ENCODE results near the gene SCN4B. TPM values are rescaled to one million over a fixed set of nuclear protein-coding genes. Genes with fewer than 3 reads are reported as not detected.

Gene SCN4B
- total RNA-seq, 2 donors from 2014 or later: 3.0 to 5.6 TPM

DNA sequence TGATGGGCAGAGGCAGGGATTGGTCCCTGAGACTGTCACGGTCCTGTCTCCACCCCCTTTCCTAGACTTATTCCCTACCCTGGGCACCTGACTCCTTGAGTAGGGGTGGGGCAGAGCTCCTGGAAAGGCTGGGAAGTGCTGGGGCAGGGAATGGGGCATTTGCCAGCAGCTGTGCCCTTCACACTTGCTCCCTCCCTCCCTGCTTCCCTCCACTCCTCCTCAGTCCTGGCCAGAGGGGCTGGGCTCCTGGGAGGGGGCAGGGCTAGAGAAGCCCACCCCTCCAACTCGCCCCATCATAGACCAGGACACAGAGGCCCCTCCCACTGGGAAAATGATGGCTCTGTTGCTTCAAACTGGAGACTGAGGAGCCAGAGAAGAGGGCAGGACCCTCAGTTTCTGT, 12.3 kb upstream of the SCN4B start:
- Histone ChIP-seq H3K4me1 (replicated peaks) (no peaks in the 10 kb centered on the region), H3K36me3 (no peaks in the 10 kb centered on the region), H3K9me3 (no peaks in the 10 kb centered on the region), H3K27ac (no peak overlapping the region), H3K27me3 (replicated peaks; ENCODE audit: insufficient read depth) (no peaks in the 10 kb centered on the region), H3K4me3 (no peak overlapping the region)
- intact Hi-C loops (cut with DNase I): no loop called here
- 75% methylated on average over 2 of the region's 2 CpGs for WGBS
- TF ChIP-seq, protein P1, sequence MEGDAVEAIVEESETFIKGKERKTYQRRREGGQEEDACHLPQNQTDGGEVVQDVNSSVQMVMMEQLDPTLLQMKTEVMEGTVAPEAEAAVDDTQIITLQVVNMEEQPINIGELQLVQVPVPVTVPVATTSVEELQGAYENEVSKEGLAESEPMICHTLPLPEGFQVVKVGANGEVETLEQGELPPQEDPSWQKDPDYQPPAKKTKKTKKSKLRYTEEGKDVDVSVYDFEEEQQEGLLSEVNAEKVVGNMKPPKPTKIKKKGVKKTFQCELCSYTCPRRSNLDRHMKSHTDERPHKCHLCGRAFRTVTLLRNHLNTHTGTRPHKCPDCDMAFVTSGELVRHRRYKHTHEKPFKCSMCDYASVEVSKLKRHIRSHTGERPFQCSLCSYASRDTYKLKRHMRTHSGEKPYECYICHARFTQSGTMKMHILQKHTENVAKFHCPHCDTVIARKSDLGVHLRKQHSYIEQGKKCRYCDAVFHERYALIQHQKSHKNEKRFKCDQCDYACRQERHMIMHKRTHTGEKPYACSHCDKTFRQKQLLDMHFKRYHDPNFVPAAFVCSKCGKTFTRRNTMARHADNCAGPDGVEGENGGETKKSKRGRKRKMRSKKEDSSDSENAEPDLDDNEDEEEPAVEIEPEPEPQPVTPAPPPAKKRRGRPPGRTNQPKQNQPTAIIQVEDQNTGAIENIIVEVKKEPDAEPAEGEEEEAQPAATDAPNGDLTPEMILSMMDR (IDR thresholded peaks at IDR 0.05): no peak
- TF ChIP-seq POLR2A (IDR thresholded peaks at IDR 0.05) (no peak), POLR2AphosphoS5 (IDR thresholded peaks at IDR 0.05) (no peak)
- DNase-seq (ENCODE audit: low spot score): no peak

DNA sequence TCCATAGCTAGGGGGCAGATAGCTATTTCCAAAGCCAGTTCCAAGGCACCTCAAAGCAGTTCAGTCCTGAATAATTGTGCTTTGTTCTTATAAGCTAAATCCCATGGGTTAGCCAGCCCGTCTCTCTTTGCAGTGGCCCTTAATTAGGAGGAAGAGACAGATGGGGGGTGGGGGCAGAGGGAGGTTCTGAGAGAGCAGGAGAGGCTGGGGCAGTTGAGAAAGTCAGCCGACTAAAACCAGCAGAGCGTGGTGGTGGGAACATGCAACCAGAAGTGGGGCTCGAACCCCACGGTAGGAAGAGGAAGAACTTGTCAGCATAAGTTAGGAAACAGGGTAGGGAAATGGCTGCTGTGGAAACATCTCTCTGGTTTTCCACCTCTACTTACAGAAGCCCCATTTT, 10.9 kb upstream of the SCN4B start:
- H3K27ac ChIP-seq: no peak overlapping the region
- H3K4me1 ChIP-seq (replicated peaks): no peaks in the 10 kb centered on the region
- no peak for DNase-seq (ENCODE audit: low spot score)
- no peak overlapping the region for H3K4me3 ChIP-seq
- no peaks in the 10 kb centered on the region for H3K27me3 ChIP-seq (replicated peaks; ENCODE audit: insufficient read depth)
- no peaks in the 10 kb centered on the region for H3K36me3 ChIP-seq
- TF ChIP-seq POLR2AphosphoS5 (IDR thresholded peaks at IDR 0.05) (no peak), POLR2A (IDR thresholded peaks at IDR 0.05) (no peak)
- TF ChIP-seq, protein P1 (IDR thresholded peaks at IDR 0.05): no peak
- 73% methylated on average over 5 of the region's 5 CpGs for WGBS
- intact Hi-C loops (cut with DNase I): no loop called here
- H3K9me3 ChIP-seq: no peaks in the 10 kb centered on the region

DNA sequence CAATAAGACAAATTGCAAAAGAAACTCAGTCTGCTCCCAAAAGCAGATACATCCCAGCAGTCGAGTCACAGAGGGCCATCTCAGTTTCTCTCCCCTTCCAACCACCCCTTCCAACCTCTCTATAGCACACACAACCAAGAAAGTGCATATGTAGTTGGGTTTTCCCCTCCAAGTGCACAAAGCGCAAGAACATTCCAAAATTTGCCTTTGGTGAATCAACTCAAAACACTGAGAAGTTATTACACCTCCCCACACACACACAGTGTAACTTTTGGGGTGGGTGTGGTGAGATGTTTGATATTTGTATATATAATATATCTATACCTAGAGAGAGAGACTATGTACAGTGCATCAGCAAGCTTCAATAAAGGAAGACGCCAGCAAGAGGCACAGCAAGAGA, 10.2 kb upstream of the SCN4B start:
- Histone ChIP-seq H3K4me3 (no peak overlapping the region), H3K4me1 (replicated peaks) (no peaks in the 10 kb centered on the region), H3K36me3 (no peaks in the 10 kb centered on the region), H3K9me3 (no peaks in the 10 kb centered on the region), H3K27me3 (replicated peaks; ENCODE audit: insufficient read depth) (no peaks in the 10 kb centered on the region), H3K27ac (no peak overlapping the region)
- TF ChIP-seq POLR2AphosphoS5 (IDR thresholded peaks at IDR 0.05) (no peak), POLR2A (IDR thresholded peaks at IDR 0.05) (no peak)
- TF ChIP-seq, protein P1 (IDR thresholded peaks at IDR 0.05): no peak
- 93% methylated on average over 3 of the region's 3 CpGs for WGBS
- intact Hi-C loops (cut with DNase I): no loop called here
- no peak for DNase-seq (ENCODE audit: low spot score)

DNA sequence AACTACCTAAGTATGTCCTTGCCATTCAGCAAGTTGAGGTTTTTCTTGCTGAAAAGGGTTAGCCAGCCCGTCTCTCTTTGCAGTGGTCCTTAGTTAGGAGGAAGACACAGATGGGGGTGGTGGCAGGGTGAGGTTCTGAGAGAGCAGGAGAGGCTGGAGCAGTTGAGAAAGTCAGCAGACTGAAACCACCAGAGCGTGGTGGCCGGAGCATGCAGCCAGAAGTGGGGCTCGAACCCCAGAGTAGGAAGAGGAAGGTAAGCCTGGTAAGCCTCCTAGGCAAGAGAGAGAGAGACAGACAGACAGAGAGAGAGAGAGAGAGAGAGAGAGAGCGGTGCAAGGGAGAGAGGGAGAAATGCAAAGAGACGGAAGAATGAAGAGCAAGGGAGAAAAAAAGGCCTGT, 9.2 kb upstream of the SCN4B start:
- DNase-seq (ENCODE audit: low spot score): no peak
- 70% methylated on average over 6 of the region's 6 CpGs for WGBS
- TF ChIP-seq POLR2AphosphoS5 (IDR thresholded peaks at IDR 0.05) (no peak), POLR2A (IDR thresholded peaks at IDR 0.05) (no peak)
- TF ChIP-seq, protein P1 (IDR thresholded peaks at IDR 0.05): no peak
- no peak overlapping the region for H3K4me3 ChIP-seq
- H3K27me3 ChIP-seq (replicated peaks; ENCODE audit: insufficient read depth): no peaks in the 10 kb centered on the region
- intact Hi-C loops (cut with DNase I): no loop called here
- H3K4me1 ChIP-seq (replicated peaks): no peaks in the 10 kb centered on the region
- H3K9me3 ChIP-seq: no peaks in the 10 kb centered on the region
- no peak overlapping the region for H3K27ac ChIP-seq
- H3K36me3 ChIP-seq: no peaks in the 10 kb centered on the region

DNA sequence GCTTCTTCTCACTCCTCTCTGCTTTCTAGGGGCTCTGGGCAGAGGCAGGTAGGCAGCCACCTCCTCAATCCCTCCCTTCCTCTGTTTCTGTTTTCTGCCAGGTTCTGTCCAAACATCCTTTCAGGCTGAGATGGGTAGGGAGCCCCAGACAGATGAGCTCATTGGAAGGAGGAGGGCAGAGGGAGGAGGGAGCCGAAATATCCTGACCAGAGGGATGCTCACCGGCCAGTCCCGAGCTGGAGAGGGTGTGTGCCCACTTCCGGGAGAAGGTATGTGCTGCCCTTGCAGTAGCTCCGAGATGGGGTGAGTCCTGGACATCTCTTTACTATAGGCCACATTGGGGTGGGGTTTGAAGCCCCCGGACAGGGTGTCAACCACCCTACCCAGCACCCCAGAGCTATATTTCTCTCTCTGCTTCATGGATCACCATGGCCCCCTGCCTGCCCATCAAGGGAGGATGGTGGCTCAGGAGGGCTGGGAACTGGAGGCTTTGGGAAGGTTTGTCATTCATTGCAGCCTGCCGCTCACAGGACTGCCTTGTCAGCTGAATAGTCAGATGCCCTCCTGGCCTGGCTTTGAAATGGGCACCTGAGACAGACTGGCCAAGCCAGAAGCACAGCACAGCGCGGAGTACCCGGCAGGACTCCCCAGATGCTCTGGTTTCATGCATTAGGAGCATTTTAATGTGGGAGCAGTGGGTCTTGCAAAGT, 4.7 kb upstream of the SCN4B start:
- Histone ChIP-seq H3K36me3 (no peaks in the 10 kb centered on the region), H3K27me3 (replicated peaks; ENCODE audit: insufficient read depth) (no peaks in the 10 kb centered on the region), H3K4me1 (replicated peaks) (peaks cover 3% of the 10 kb centered on the region), H3K9me3 (no peaks in the 10 kb centered on the region), H3K27ac (no peak overlapping the region), H3K4me3 (no peak overlapping the region)
- 58% methylated on average over 10 of the region's 10 CpGs for WGBS
- intact Hi-C loops (cut with DNase I): no loop called here
- no peak for DNase-seq (ENCODE audit: low spot score)
- no peak for TF ChIP-seq POLR2AphosphoS5 (IDR thresholded peaks at IDR 0.05)
- TF ChIP-seq POLR2A (IDR thresholded peaks at IDR 0.05): no peak
- TF ChIP-seq, protein P1 (IDR thresholded peaks at IDR 0.05): no peak
